Stimulated activated CD4-positive, alpha-beta T cell treated with anti-CD3 and anti-CD28 coated beads, TNF-alpha, amount 100 ng/mL, for 1 hour (primary cell): ENCODE data around the gene SLC9A7.

ENCODE experiments used
- DNase-seq, 3 donors: peaks; one replicate each; pipeline ENCODE4 v3.0.0-alpha.2; 2020; ENCODE audit warnings: low read depth in 3 of 3, low spot score in 1 of 3

The SLC9A7 gene

GRCh38 chrX:46707274-46707965, 51.5 kb downstream of the SLC9A7 start:
- DNase-seq, result no peak

GRCh38 chrX:46704767-46705386, 54.0 kb downstream of the SLC9A7 start:
- DNase-seq, result no peak

- no peak for DNase-seq
These were observed 54.9 kb downstream of the SLC9A7 start for GRCh38 chrX:46703980-46704379.

GRCh38 chrX:46698691-46699090, 60.2 kb downstream of the SLC9A7 start:
- DNase-seq, result no peak

- no peak for DNase-seq
These were observed 63.4 kb downstream of the SLC9A7 start for GRCh38 chrX:46695491-46695890.

- DNase-seq, result no peak
These were observed 64.4 kb downstream of the SLC9A7 start for GRCh38 chrX:46694549-46694948.

- no peak for DNase-seq
These were observed 65.8 kb downstream of the SLC9A7 start for GRCh38 chrX:46693149-46693548.

- DNase-seq, result no peak
These were observed 68.1 kb downstream of the SLC9A7 start for GRCh38 chrX:46690818-46691217.

GRCh38 chrX:46687619-46688018, 71.3 kb downstream of the SLC9A7 start:
- no peak for DNase-seq

- DNase-seq, result peak in 1 of 3 donors; percentile 2
These were observed 72.8 kb downstream of the SLC9A7 start for GRCh38 chrX:46686003-46686645.

GRCh38 chrX:46683048-46683447, 75.9 kb downstream of the SLC9A7 start:
- no peak for DNase-seq

- no peak for DNase-seq
These were observed 77.1 kb downstream of the SLC9A7 start for GRCh38 chrX:46681849-46682248.

- DNase-seq, result no peak
These were observed 80.7 kb downstream of the SLC9A7 start for GRCh38 chrX:46678232-46678631.

- no peak for DNase-seq
These were observed 82.2 kb downstream of the SLC9A7 start for GRCh38 chrX:46676399-46677356.

- DNase-seq, result no peak
These were observed 85.1 kb downstream of the SLC9A7 start for GRCh38 chrX:46673620-46674359.

GRCh38 chrX:46670316-46670715, 88.6 kb downstream of the SLC9A7 start:
- DNase-seq, result no peak

- no peak for DNase-seq
These were observed 92.1 kb downstream of the SLC9A7 start for GRCh38 chrX:46666831-46667230.

GRCh38 chrX:46665232-46666152, 93.4 kb downstream of the SLC9A7 start:
- no peak for DNase-seq

GRCh38 chrX:46662188-46662958, 96.5 kb downstream of the SLC9A7 start:
- DNase-seq, result no peak
